Aorta (tissue), 5 donors: ENCODE measurements around the gene F11. TPM values are rescaled to one million over a fixed set of nuclear protein-coding genes. Genes with fewer than 3 reads are reported as not detected.
"Not testable (repeated sequence)": the region's sequence is repeated elsewhere in the genome, so short reads cannot be mapped to it uniquely, and the experiment has no call there.

Experiments
- ATAC-seq: fragments of 200-7000 bp; cut with Tn5 transposase; one replicate; pipeline ENCODE4 v1.9.1; 2022; ENCODE audit warnings: moderate library complexity; ENCODE audit not compliant: low FRiP score
- DNase-seq, 2 donors: peaks; one replicate each; pipeline ENCODE4 v3.0.0-alpha.2; 2020
- H3K27ac ChIP-seq, 2 donors: one replicate each; pipeline ENCODE4 v1.5.1; 2013; ENCODE audit warnings: low read length in 2 of 2, mild to moderate bottlenecking in 2 of 2, moderate library complexity in 2 of 2, control low read depth in 1 of 2, inconsistent platforms in 1 of 2, low read depth in 1 of 2
- H3K27me3 ChIP-seq, 2 donors: one replicate each; pipeline ENCODE4 v1.6.1; 2013; ENCODE audit warnings: control low read depth in 1 of 2, low read length in 1 of 2, mild to moderate bottlenecking in 1 of 2, moderate library complexity in 1 of 2; ENCODE audit not compliant: insufficient read depth in 2 of 2, control insufficient read depth in 1 of 2
- H3K36me3 ChIP-seq, 2 donors: one replicate each; pipeline ENCODE4 v1.6.1; 2013; ENCODE audit warnings: control low read depth in 1 of 2, low read length in 1 of 2, mild to moderate bottlenecking in 1 of 2; ENCODE audit not compliant: insufficient read depth in 2 of 2, control insufficient read depth in 1 of 2
- H3K4me1 ChIP-seq, 2 donors: one replicate each; pipeline ENCODE4 v1.6.1; 2013; ENCODE audit warnings: low read length in 2 of 2, control low read depth in 1 of 2, mild to moderate bottlenecking in 1 of 2, moderate library complexity in 1 of 2; ENCODE audit not compliant: insufficient read depth in 2 of 2, control insufficient read depth in 1 of 2
- H3K4me3 ChIP-seq, 2 donors: one replicate each; pipeline ENCODE4 v1.5.1; 2013; ENCODE audit warnings: low read length in 2 of 2, control low read depth in 1 of 2, mild to moderate bottlenecking in 1 of 2
- H3K9me3 ChIP-seq: one replicate; pipeline ENCODE4 v1.6.1; 2013; ENCODE audit warnings: mild to moderate bottlenecking, low read length; ENCODE audit not compliant: control insufficient read depth
- WGBS, 2 donors: extraction: QIAGEN DNeasy Blood & Tissue Kit; methylation state at CpG; one replicate each; pipeline ENCODE4 v1.1.7; 2013; 5-methylcytosine and 5-hydroxymethylcytosine counted together
- intact Hi-C, 2 donors: fragments of 100-400 bp; cut with DNase I; formaldehyde crosslinking; loops; one replicate each; pipeline versions ENCODE4 v1.14.2 to v1.15.0; 2022
- polyA plus RNA-seq, 2 donors: library from polyadenylated mRNA; stranded (reverse); fragments of 200-250 nt; gene quantifications; one replicate each; pipeline ENCODE4 v1.2.3, GENCODE V29; 2013
- total RNA-seq, 2 donors: library from RNA; stranded (reverse); fragmentation: NEBNext Ultra II Directional; extraction: Animal tissue kit (Norgen Biotek cat#: 25700); gene quantifications; one replicate each; pipeline ENCODE4 v1.2.1, GENCODE V29; 2021
- donor health status: healthy with polysubstance abuse.
- donor health status: Bipolar disorder and iron deficiency.
- donor health status: DM: no; HTN: no; CAD: no.
- donor health status: DM: no; HTN: no; CAD: no.
- donor health status: DM: yes; HTN: yes; CAD: no.

The F11 gene
- total and polyA plus RNA-seq, 4 donors, result 0.20 to 1.1 (median 0.37) TPM

- peaks cover 6% of the 10 kb centered on the region for H3K9me3 ChIP-seq
- intact Hi-C loops, result no loop called here
- no peak for DNase-seq
- H3K36me3 ChIP-seq, result no peaks in the 10 kb centered on the region
- no peak for ATAC-seq
- H3K4me3 ChIP-seq, result peak overlapping the region in 1 of 2 donors; percentile 54
- no peaks in the 10 kb centered on the region for H3K4me1 ChIP-seq
- H3K27ac ChIP-seq, result no peak overlapping the region
- no peaks in the 10 kb centered on the region for H3K27me3 ChIP-seq
- 25 to 34% methylated on average over 2 of the region's 2 CpGs for WGBS, 2 donors
Observed at GRCh38 chr4:186228514-186228894, 37.5 kb upstream of the F11 start.

GRCh38 chr4:186234367-186234766 lies 31.6 kb upstream of the F11 start:
- Histone ChIP-seq H3K27ac (no peak overlapping the region), H3K4me3 (no peak overlapping the region), H3K4me1 (no peaks in the 10 kb centered on the region), H3K27me3 (no peaks in the 10 kb centered on the region), H3K9me3 (no peaks in the 10 kb centered on the region), H3K36me3 (peaks cover 0 to 2% of the 10 kb centered on the region in 2 donors)
- 1 to 7% methylated on average over 2 of the region's 2 CpGs for WGBS, 2 donors
- DNase-seq (no peak), ATAC-seq (no peak)
- intact Hi-C loops, result no loop called here

GRCh38 chr4:186236126-186236525 lies 29.9 kb upstream of the F11 start:
- no peaks in the 10 kb centered on the region for H3K9me3 ChIP-seq
- DNase-seq (no peak), ATAC-seq (no peak)
- H3K27ac ChIP-seq, result no peak overlapping the region
- 93 to 96% methylated on average over 4 of the region's 4 CpGs for WGBS, 2 donors
- H3K4me1 ChIP-seq, result no peaks in the 10 kb centered on the region
- intact Hi-C loops, result no loop called here
- no peaks in the 10 kb centered on the region for H3K27me3 ChIP-seq
- H3K4me3 ChIP-seq, result no peak overlapping the region
- H3K36me3 ChIP-seq, result peaks cover 0 to 2% of the 10 kb centered on the region in 2 donors

- H3K4me3 ChIP-seq, result no peak overlapping the region
- WGBS, 2 donors, result 79 to 84% methylated on average over 7 of the region's 7 CpGs
- H3K4me1 ChIP-seq, result no peaks in the 10 kb centered on the region
- intact Hi-C loops, result no loop called here
- peaks cover 2% of the 10 kb centered on the region for H3K9me3 ChIP-seq
- ATAC-seq (no peak), DNase-seq (no peak)
- H3K27me3 ChIP-seq, result no peaks in the 10 kb centered on the region
- no peak overlapping the region for H3K27ac ChIP-seq
- H3K36me3 ChIP-seq, result peaks cover 0 to 2% of the 10 kb centered on the region in 2 donors
Observed at GRCh38 chr4:186240452-186240847, 25.5 kb upstream of the F11 start.

GRCh38 chr4:186240848-186241491 lies 25.0 kb upstream of the F11 start:
- no peak overlapping the region for H3K27ac ChIP-seq
- DNase-seq (no peak), ATAC-seq (no peak)
- no peaks in the 10 kb centered on the region for H3K4me1 ChIP-seq
- H3K36me3 ChIP-seq, result peaks cover 0 to 2% of the 10 kb centered on the region in 2 donors
- 85 to 86% methylated on average over 7 of the region's 7 CpGs for WGBS, 2 donors
- no peak overlapping the region for H3K4me3 ChIP-seq
- no peaks in the 10 kb centered on the region for H3K27me3 ChIP-seq
- H3K9me3 ChIP-seq, result peaks cover 2% of the 10 kb centered on the region
- intact Hi-C loops, result no loop called here

GRCh38 chr4:186241616-186242015 lies 24.4 kb upstream of the F11 start:
- 86 to 88% methylated on average over 4 of the region's 4 CpGs for WGBS, 2 donors
- peaks cover 0 to 2% of the 10 kb centered on the region in 2 donors for H3K36me3 ChIP-seq
- H3K27me3 ChIP-seq, result no peaks in the 10 kb centered on the region
- ATAC-seq, result no peak
- H3K4me3 ChIP-seq, result no peak overlapping the region
- H3K27ac ChIP-seq, result no peak overlapping the region
- intact Hi-C loops, result no loop called here
- no peaks in the 10 kb centered on the region for H3K4me1 ChIP-seq
- DNase-seq, result no peak
- peaks cover 2% of the 10 kb centered on the region for H3K9me3 ChIP-seq

- H3K9me3 ChIP-seq, H3K4me3 ChIP-seq, H3K4me1 ChIP-seq, H3K36me3 ChIP-seq, H3K27ac ChIP-seq, DNase-seq, ATAC-seq, intact Hi-C loops, H3K27me3 ChIP-seq: not testable (repeated sequence)
- WGBS, 2 donors, result 88 to 89% methylated on average over 10 of the region's 10 CpGs
Observed at GRCh38 chr4:186242031-186242430, 24.0 kb upstream of the F11 start.

- Histone ChIP-seq H3K36me3 (no peaks in the 10 kb centered on the region), H3K9me3 (peaks cover 2% of the 10 kb centered on the region), H3K27ac (no peak overlapping the region), H3K27me3 (no peaks in the 10 kb centered on the region), H3K4me3 (no peak overlapping the region), H3K4me1 (no peaks in the 10 kb centered on the region)
- intact Hi-C loops, result no loop called here
- ATAC-seq, result no peak
- DNase-seq, result no peak
- 73 to 87% methylated on average over 2 of the region's 2 CpGs for WGBS, 2 donors
Observed at GRCh38 chr4:186243331-186243730, 22.7 kb upstream of the F11 start.

GRCh38 chr4:186244835-186245234 lies 21.2 kb upstream of the F11 start:
- H3K4me3 ChIP-seq, result no peak overlapping the region
- peaks cover 2% of the 10 kb centered on the region for H3K9me3 ChIP-seq
- H3K36me3 ChIP-seq, result no peaks in the 10 kb centered on the region
- ATAC-seq (no peak), DNase-seq (no peak)
- H3K4me1 ChIP-seq, result no peaks in the 10 kb centered on the region
- WGBS, 2 donors, result 88 to 96% methylated on average over 5 of the region's 5 CpGs
- no peak overlapping the region for H3K27ac ChIP-seq
- intact Hi-C loops, result no loop called here
- no peaks in the 10 kb centered on the region for H3K27me3 ChIP-seq
